ENCODE data around the gene CDIPT.
"Not testable (repeated sequence)": the region's sequence is repeated elsewhere in the genome, so short reads cannot be mapped to it uniquely, and the experiment has no call there.

CDIPT gene

GRCh38 chr16:29896841-29897240, 33.8 kb upstream of the CDIPT start:
- no peak for DNase-seq (ENCODE audit: low read depth)

DNA sequence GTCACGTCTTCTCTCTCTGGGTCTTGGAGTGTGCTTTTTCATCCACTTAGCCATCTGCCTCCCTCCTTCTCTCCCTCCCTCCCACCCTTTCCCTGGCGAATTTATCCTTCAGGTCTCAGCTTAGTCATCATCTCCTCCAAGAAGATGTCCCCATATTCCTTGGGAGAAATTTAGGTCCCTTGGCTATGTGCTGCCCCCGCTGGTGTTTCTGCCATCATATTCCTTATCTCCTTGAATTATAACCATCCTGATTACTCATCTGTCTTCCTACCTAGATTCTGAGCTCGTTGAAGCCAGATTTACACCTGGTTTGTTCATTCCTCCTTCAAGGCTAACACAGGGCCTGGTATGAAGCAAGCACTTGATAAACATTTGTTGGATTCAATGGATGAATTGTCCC, 31.3 kb upstream of the CDIPT start:
- DNase-seq (ENCODE audit: low read depth): no peak

GRCh38 chr16:29893553-29893952, 30.5 kb upstream of the CDIPT start:
- no peak for DNase-seq (ENCODE audit: low read depth)

DNA sequence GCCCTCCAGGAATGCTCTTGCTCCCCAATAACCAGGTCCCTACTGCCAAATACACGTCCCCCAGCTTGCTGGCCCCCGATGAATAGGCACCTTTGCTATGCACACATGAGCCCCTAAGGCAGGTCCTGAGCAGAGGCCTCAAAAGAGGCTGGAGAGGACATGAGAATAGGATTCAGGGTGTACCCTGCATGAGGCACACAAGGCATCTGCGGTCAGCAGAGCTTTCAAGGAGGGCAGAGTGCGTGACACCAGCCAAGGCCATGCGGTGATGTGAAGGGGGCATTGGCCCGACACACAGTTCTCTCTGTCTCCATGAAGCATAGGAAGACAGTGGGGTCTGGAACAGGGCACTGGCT, 29.4 kb upstream of the CDIPT start:
- no peak for DNase-seq (ENCODE audit: low read depth)

DNA sequence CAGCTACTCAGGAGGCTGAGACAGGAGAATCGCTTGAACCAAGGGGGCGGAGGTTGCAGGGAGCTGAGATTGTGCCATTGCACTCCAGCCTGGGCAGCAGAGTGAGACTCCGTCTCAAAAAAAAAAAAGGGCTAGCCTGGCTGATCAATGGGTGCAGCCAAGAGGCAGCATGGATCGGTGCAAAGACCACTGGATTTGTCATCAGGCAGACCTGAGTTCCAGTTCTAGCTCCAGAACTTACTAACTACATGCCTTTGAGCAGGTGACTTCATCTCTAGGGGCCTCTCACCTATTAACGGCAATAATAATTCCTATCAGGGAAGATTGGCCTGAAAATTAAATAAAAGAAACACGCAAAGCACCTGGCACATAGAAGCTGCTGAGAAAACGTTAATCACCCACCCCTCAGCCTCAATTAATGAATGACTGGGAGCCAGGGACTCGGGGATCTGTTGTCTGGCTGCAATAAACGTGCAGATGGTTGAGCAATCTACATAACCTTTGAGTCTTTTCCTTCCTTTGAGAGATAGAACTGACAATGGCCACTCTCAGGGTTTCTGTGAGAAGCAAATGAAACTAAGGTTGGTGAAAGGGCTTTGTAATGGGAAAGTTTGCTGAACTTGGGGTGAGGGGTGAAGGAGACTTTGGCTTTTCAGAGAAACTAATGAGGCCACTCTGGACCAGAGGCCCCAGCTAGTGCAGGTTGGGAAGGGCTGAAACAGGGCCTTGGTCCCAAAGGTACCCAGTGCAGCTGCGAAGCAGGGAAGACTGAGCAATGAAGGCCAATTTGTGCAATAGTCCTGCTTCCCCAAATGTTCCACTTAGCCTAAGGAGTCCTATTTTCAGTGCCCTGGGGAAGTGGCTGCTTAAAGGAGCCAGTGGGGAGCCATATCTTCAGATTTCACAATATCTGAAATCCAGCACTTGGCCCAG, 28.8 kb upstream of the CDIPT start:
- DNase-seq (ENCODE audit: low read depth): no peak

GRCh38 chr16:29889372-29889771, 26.3 kb upstream of the CDIPT start:
- DNase-seq (ENCODE audit: low read depth): not testable (repeated sequence)

DNA sequence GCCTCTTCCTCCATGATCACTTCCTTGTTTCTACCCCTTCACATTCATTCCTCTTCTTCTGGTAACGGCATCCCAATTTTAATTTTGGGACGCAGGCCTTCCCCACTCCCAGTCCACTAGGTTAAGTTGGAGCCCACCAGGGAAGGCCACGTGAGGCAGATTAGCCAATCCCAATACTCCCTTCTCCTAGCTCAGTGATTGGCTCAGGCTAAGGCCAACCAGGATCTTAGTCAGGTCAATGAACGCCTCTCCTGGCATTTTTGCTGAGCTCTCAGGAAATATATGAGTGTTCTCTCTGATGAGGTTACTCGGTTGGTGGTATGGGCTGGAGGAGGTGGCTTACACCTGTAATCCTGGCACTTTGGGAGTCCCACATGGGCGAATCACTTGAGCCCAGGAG, 21.0 kb upstream of the CDIPT start:
- DNase-seq (ENCODE audit: low read depth): no peak

DNA sequence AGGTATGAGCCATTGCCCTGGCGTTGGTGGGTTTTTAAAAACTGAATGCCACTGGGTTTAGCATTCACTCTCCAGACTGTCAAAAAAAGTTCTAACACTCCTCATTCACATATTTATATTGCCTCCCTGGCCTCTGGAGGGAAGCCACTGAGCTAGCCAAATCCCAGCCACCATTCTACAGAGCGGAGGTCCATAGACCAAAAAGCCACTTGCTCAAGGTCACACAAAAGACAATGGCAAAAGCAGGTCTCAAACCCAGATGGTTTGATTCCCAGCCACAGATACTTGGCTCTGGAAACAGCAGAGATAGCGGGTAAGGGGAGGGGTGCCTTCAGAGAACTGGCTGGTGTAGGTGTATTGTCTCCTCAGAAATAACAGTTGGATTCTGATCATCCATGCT, 18.0 kb upstream of the CDIPT start:
- DNase-seq (ENCODE audit: low read depth): no peak

- no peak for DNase-seq (ENCODE audit: low read depth)
These were observed 15.1 kb upstream of the CDIPT start for GRCh38 chr16:29878172-29878571.

DNA sequence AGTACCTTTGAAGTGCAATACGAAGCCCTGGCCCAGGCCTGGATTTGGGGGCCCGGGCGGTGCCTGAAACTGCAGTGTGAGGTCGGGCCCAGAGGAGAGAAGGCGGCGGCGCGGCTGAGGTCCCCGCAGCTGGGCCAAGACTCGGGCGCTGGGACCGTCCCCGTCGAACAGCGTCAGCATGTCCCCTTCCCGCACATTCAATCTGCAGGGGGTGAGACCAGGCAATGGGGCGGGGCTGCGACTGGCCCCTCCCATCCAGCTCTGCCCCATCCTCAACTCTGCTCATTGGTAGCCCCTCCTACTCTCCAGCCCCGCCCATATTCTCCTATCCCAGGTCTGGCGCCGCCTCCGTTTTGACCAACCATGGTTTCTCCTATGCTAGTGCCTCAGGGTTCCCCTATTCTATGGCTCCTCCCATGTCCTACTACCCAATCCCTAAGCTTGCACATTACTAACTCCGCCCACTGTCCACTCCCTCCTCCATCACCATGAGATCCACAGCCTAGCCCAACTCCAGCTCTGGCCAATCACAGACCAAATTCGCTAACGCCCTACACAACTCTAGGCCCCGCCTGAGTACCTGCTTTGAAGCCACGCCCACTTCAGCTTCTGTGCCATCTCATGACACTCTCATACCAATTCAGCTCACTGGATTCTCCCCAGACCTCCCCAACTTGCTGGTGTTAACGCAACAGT, 14.4 kb upstream of the CDIPT start:
- DNase-seq (ENCODE audit: low read depth): peak; percentile 35

DNA sequence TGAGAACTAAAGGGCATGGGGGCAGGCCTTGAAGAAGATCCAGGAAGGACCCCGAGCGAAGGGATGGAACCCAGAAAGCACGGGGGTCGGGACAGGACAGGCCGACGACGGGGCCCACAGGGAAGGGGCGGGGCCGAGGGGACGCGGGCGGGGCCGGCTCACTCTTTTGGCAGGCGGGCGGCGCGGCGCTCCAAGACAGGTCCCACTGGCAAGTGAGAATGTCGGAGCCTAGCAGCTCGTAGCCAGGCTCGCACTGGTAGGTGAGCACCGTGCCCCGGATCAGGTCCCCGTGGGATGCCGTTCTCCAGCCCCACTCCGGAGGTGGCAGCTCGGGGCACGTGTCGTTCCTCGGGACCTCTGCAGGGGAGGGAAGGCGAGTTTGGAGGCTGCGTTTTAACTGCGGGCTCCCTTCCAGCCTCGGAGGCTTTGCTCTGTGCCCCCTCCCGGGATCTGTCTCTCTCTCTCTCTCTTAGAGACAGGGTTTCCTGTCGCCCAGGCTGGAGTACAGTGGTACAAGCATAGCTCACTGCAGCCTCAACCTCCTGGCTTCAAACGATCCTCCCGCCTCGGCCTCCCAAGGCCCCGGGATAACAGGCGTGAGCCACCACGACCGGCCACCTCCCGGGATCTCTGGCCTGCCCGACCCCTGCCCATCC, 13.7 kb upstream of the CDIPT start:
- no peak for DNase-seq (ENCODE audit: low read depth)

- DNase-seq (ENCODE audit: low read depth): no peak
These were observed 13.2 kb upstream of the CDIPT start for GRCh38 chr16:29876217-29876593.

GRCh38 chr16:29875206-29875605, 12.2 kb upstream of the CDIPT start:
- DNase-seq (ENCODE audit: low read depth): no peak

- DNase-seq (ENCODE audit: low read depth): no peak
These were observed 10.3 kb upstream of the CDIPT start for GRCh38 chr16:29873319-29873718.

GRCh38 chr16:29871822-29872546, 9.0 kb upstream of the CDIPT start:
- DNase-seq (ENCODE audit: low read depth): no peak

DNA sequence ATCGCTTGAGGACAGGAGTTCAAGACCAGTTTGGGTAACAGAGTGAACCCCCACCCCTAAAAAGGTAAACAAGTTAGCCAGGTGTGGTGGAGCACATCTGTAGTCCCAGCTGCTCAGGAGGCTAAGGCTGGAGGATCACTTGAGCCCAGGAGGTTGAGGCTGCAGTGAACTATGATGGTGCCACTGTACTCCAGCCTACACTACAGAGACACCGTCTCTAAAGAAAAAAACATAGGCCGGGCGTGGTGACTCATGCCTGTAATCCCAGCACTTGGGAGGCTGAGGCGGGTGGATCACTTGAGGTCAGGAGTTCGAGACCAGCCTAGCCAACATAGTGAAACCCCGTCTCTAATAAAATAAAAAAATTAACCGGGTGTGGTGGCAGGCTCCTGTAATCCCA, 6.0 kb upstream of the CDIPT start:
- not testable (repeated sequence) for DNase-seq (ENCODE audit: low read depth)

DNA sequence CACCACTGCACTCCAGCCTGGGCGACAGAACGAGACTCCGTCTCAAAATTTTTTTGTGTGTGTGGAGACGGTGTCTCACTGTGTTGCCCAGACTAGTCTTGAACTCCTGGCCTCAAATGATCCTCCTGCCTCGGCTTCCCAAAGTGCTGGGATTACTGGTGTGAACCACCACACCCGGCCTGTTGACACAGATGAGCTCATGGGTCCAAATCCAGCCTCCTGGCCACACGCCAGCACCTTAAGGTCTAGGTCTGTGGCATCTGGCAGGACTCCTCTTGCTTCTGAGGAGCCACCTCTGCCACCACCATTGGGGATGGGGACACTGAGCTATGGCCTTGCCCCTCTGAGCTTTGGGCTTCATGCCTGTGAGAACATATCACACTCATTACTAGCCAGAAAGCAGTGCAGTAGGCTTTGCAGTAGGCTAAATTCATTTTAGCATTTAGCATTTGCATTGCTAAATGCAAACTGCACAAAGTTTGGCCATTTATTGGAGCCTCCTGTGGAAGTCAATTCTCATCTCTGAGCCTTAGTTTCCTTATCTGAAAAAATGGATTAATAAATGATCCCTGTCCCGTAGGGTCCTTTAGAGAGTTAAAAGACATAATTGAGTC, 5.5 kb upstream of the CDIPT start:
- DNase-seq (ENCODE audit: low read depth): no peak

DNA sequence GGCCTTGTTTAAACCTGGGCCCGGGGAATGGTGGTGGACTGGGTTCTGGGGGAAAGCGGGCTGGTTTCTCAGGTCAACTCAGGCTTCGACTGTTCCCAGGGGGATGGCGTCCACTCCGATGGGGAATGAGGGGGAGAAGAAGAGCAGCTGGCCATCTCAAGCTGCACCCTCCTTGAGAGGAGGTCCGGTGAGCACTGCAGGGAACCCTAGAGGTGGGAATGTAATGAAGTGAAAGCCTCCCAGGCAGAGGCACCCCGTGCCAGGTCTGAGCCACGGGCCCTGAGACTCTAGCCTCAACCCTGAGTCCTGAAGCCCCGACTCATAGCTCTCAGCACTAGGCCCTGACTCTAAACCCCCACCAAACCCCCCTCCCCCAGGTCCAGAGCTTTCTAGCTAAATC, 1.2 kb upstream of the CDIPT start:
- no peak for DNase-seq (ENCODE audit: low read depth)

- no peak for DNase-seq (ENCODE audit: low read depth)
These were observed 601 bp upstream of the CDIPT start for GRCh38 chr16:29863669-29863984.

DNA sequence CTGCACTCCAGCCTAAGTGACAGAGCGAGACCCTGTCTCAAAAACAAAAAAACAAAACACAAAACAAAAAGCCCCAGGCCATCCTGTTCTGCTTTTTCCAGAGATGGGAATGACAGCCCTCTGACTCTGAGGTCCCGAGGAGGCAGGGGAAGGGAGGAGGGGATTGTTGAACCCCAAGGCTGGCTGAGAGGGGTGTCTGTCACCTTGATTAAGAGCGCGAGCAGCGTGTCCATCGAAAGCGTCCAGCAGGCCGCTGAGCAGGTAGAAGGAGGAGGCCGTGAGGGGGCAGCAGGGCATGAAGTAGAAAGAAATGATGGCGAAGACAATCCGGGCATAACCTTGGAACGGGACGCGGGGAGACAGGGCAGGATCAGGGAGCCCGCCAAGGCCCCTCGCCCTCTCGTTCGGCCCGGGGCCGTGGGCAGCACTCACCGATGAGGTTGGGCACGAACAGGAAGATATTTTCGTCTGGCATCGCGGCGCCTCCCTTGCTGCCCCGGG, 593 bp downstream of the CDIPT start:
- DNase-seq (ENCODE audit: low read depth): no peak

DNA sequence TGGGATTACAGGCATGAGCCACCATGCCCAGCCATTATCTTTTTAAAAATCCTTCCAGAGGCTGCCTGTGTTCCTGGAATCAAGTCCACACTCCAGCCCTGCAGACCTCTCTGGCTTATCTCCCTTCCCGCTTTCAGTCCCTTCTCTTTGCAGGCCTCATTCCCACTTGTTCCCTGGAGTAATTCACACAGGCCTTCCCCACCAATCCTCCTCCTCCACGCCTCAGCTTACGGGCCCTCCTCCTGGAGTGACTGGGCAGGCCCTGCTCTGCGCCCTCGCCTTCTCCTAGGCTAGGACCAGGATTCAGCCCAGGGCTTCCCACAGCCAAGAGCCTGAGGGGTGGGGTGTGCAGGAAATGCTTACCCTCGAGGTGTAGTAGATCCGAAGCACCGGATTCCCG, 2.8 kb downstream of the CDIPT start:
- no peak for DNase-seq (ENCODE audit: low read depth)

DNA sequence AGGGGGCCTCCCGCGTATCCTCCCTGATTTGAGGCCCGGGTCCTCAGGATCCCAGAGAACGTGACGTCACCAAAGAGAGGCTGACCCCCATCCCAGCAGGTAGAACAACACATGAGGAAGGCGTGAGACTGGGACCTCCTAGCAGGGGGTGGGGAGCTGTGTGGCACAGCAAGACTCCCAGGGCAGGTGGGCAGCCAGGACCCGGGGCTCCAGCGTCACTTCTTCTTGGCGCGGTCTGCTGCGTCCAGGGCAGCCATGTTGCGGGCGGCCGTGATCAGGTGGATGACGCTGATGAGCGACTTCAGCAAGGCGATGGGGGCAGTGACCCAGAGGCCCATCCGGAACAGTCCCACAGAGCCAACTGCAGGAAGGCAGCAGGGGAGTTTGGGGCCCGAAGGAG, 4.1 kb downstream of the CDIPT start:
- DNase-seq (ENCODE audit: low read depth): no peak

All from CMK (cell line).